ENCODE results near the gene COL6A1. TPM values are rescaled to one million over a fixed set of nuclear protein-coding genes. Genes with fewer than 3 reads are reported as not detected.

COL6A1 gene
- total RNA-seq, 1 donor from 2014 or later, result 12.6 TPM

DNA sequence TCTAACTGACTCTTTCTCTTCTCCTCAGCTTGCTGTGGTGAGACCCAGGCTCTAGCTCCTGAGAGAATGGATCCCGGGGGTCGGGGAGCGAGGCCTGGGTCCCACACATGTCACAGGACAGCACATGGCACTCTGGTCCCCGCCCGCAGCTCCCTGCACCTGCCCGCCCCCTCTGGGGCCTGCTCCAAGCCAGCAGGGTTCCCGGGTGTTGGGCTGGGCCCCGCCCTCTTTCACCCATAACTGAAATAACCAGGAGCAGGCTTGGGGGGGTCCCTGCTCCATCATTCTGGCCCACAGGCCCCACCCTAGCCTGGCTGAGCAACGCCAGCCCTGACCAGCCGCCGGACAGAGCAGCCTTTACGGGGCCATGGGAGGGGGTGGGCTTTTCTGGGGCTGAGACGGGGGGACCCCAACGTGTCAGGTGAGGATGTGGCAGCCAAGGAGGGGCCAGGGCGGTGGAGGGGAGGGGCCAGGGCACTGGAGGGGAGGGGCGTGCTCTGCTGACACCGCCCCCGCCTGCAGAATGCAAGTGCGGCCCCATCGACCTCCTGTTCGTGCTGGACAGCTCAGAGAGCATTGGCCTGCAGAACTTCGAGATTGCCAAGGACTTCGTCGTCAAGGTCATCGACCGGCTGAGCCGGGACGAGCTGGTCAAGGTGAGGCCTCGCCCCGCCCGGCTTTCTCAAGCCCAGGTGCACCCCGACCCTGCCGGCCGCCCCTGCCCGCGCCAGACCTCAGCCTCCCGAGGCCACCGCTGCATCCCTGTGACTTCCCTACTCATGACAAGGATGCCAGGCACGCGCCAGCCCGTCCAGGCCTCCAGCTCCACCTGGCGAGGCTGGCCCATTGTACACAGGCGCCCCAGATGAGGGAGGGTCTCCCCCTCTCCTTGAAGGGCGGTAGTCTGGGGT, 19.4 kb downstream of the COL6A1 start:
- Histone ChIP-seq H3K79me2 (ENCODE audit: low read depth) (no peaks in the 10 kb centered on the region), H3K4me2 (no peak overlapping the region), H3K27me3 (no peaks in the 10 kb centered on the region), H3K4me3 (no peak overlapping the region), H2AFZ (replicated peaks) (no peak overlapping the region), H3K4me1 (no peaks in the 10 kb centered on the region), H3K9me3 (ENCODE audit: low read depth) (no peaks in the 10 kb centered on the region), H3K36me3 (no peaks in the 10 kb centered on the region), H4K20me1 (ENCODE audit: low read depth) (no peaks in the 10 kb centered on the region), H3F3A (ENCODE audit: low read depth) (no peaks in the 10 kb centered on the region), H3K9ac (no peak overlapping the region), H3K27ac (no peak overlapping the region)
- Mint-ChIP-seq H3K27me3 (ENCODE audit: insufficient read depth, low read depth) (peaks cover 8% of the 10 kb centered on the region), H3K4me3 (no peak overlapping the region), H3K9me3 (no peaks in the 10 kb centered on the region), H3K27ac (no peak overlapping the region), H3K36me3 (peaks cover 9% of the 10 kb centered on the region), H3K4me1 (peaks cover 4% of the 10 kb centered on the region)
- no peak for DNase-seq (ENCODE audit: low spot score)
- TF ChIP-seq EZH2 (IDR thresholded peaks at IDR 0.05) (no peak), EZH2phosphoT487 (IDR thresholded peaks at IDR 0.05) (no peak)
- TF ChIP-seq, protein P1, sequence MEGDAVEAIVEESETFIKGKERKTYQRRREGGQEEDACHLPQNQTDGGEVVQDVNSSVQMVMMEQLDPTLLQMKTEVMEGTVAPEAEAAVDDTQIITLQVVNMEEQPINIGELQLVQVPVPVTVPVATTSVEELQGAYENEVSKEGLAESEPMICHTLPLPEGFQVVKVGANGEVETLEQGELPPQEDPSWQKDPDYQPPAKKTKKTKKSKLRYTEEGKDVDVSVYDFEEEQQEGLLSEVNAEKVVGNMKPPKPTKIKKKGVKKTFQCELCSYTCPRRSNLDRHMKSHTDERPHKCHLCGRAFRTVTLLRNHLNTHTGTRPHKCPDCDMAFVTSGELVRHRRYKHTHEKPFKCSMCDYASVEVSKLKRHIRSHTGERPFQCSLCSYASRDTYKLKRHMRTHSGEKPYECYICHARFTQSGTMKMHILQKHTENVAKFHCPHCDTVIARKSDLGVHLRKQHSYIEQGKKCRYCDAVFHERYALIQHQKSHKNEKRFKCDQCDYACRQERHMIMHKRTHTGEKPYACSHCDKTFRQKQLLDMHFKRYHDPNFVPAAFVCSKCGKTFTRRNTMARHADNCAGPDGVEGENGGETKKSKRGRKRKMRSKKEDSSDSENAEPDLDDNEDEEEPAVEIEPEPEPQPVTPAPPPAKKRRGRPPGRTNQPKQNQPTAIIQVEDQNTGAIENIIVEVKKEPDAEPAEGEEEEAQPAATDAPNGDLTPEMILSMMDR (IDR thresholded peaks at IDR 0.05), result no peak

GRCh38 chr21:46001821-46002681, 20.5 kb downstream of the COL6A1 start:
- Mint-ChIP-seq H3K27ac (no peak overlapping the region), H3K9me3 (no peaks in the 10 kb centered on the region), H3K27me3 (ENCODE audit: insufficient read depth, low read depth) (peaks cover 8% of the 10 kb centered on the region), H3K4me1 (peaks cover 4% of the 10 kb centered on the region), H3K36me3 (peaks cover 9% of the 10 kb centered on the region), H3K4me3 (no peak overlapping the region)
- no peak overlapping the region for H2AFZ ChIP-seq (replicated peaks)
- no peaks in the 10 kb centered on the region for H3K27me3 ChIP-seq
- no peak for TF ChIP-seq EZH2phosphoT487 (IDR thresholded peaks at IDR 0.05)
- TF ChIP-seq EZH2 (IDR thresholded peaks at IDR 0.05), result no peak
- TF ChIP-seq, protein P1 (IDR thresholded peaks at IDR 0.05), result no peak
- no peak overlapping the region for H3K4me2 ChIP-seq
- H3K9ac ChIP-seq, result no peak overlapping the region
- no peaks in the 10 kb centered on the region for H3F3A ChIP-seq (ENCODE audit: low read depth)
- no peak overlapping the region for H3K4me3 ChIP-seq
- H3K79me2 ChIP-seq (ENCODE audit: low read depth), result no peaks in the 10 kb centered on the region
- H3K27ac ChIP-seq, result no peak overlapping the region
- no peaks in the 10 kb centered on the region for H3K9me3 ChIP-seq (ENCODE audit: low read depth)
- no peaks in the 10 kb centered on the region for H3K36me3 ChIP-seq
- no peaks in the 10 kb centered on the region for H3K4me1 ChIP-seq
- no peak for DNase-seq (ENCODE audit: low spot score)
- no peaks in the 10 kb centered on the region for H4K20me1 ChIP-seq (ENCODE audit: low read depth)

GRCh38 chr21:46002841-46003574, 21.4 kb downstream of the COL6A1 start:
- no peak overlapping the region for H2AFZ ChIP-seq (replicated peaks)
- no peaks in the 10 kb centered on the region for H3K27me3 ChIP-seq
- Mint-ChIP-seq H3K36me3 (peaks cover 9% of the 10 kb centered on the region), H3K9me3 (no peaks in the 10 kb centered on the region), H3K4me1 (peaks cover 4% of the 10 kb centered on the region), H3K4me3 (no peak overlapping the region), H3K27me3 (ENCODE audit: insufficient read depth, low read depth) (peaks cover 8% of the 10 kb centered on the region), H3K27ac (no peak overlapping the region)
- no peak overlapping the region for H3K4me2 ChIP-seq
- no peaks in the 10 kb centered on the region for H3K9me3 ChIP-seq (ENCODE audit: low read depth)
- no peaks in the 10 kb centered on the region for H3K36me3 ChIP-seq
- H4K20me1 ChIP-seq (ENCODE audit: low read depth), result no peaks in the 10 kb centered on the region
- H3K4me1 ChIP-seq, result no peaks in the 10 kb centered on the region
- no peaks in the 10 kb centered on the region for H3F3A ChIP-seq (ENCODE audit: low read depth)
- H3K9ac ChIP-seq, result no peak overlapping the region
- no peak overlapping the region for H3K4me3 ChIP-seq
- no peak for DNase-seq (ENCODE audit: low spot score)
- TF ChIP-seq, protein P1 (IDR thresholded peaks at IDR 0.05), result no peak
- no peak overlapping the region for H3K27ac ChIP-seq
- no peaks in the 10 kb centered on the region for H3K79me2 ChIP-seq (ENCODE audit: low read depth)

Measured in neural progenitor cell (in vitro differentiated cells).